ENCODE data around the gene ADGRL1. TPM values are rescaled to one million over a fixed set of nuclear protein-coding genes. Genes with fewer than 3 reads are reported as not detected.

ADGRL1 gene
- total and polyA plus RNA-seq, 4 donors: 0.14 to 1.6 (median 0.53) TPM

DNA sequence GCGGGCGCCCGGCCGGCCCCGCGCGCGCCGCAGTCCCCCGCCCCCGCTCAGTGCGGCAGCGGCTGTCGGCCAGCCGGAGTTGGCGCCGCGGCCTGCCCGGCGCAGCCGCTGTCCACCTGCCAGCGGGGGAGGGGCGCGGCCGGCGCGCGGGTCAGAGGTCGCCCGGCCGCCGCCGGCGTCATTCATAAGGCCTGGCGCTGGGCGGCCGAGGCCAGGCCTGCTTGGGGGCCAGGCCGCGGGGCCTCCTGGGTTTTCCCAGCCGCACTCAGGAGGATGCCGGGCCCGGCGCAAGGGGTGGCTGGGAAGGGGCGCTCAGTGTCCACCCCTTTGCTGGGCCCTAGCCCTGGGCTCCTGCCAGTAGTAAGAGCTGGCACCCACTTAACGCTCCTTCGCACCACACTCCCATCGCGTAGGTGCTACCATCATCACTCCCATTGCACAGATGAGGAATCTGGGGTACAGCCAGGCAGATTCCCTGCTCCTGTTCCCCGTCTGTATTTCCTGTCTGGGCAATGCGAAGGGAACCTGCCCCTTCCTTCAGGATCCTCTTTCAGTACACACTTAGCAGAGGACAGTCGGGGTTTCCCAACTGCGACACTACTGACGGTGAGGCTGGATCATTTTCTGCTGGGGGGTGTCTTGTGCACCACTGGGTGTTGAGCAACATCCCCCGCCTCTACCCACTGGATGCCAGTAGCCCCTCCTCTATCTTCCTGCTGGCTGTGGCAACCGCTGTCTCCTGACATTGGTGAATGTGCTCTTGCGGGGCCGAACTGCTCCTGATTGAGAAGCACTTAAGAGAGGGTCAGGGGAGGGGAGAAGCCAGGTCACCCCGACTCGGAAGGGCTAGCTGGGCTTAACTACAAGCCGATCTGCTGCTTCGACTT is 87.6 kb downstream of the ADGRL1 start:
- Histone ChIP-seq H3K36me3 (ENCODE audit: control insufficient read depth in 4 of 4, insufficient read depth in 3 of 4, low read depth in 1 of 4, low read length in 3 of 4) (no peaks in the 10 kb centered on the region), H3K4me3 (ENCODE audit: low read depth in 1 of 3, low read length in 3 of 3) (peak overlapping the region; percentile 39 to 72 (median 53)), H3K4me1 (ENCODE audit: control insufficient read depth in 4 of 4, insufficient read depth in 4 of 4, low read length in 3 of 4) (peaks cover 3 to 50% (median 43%) of the 10 kb centered on the region in 4 donors), H3K9ac (ENCODE audit: low read depth in 1 of 2, low read length in 2 of 2) (peak overlapping the region; percentile 73 to 93), H3K9me3 (ENCODE audit: control insufficient read depth in 4 of 4, low read length in 3 of 4) (no peaks in the 10 kb centered on the region), H3K27me3 (ENCODE audit: control insufficient read depth in 4 of 4, insufficient read depth in 4 of 4, low read length in 3 of 4) (no peaks in the 10 kb centered on the region), H3K27ac (ENCODE audit: low read depth in 1 of 2, low read length in 2 of 2) (peak overlapping the region; percentile 93 to 100)
- WGBS: 2% methylated on average over 61 of the region's 61 CpGs
- DNase-seq (ENCODE audit: low spot score): peak; percentile 57
- TF ChIP-seq RAD21 (IDR thresholded peaks at IDR 0.05): no peak
- peak in 1 of 2 donors; percentile 15 for TF ChIP-seq JUND (IDR thresholded peaks at IDR 0.05)
- peak; percentile 78 for TF ChIP-seq YY1 (IDR thresholded peaks at IDR 0.05)
- peak in 1 of 2 donors; percentile 24 for TF ChIP-seq GABPA (IDR thresholded peaks at IDR 0.05 in 1 of 2, conservative IDR thresholded peaks at IDR 0.05 in 1 of 2)
- peak; percentile 51 to 65 for TF ChIP-seq RXRA (IDR thresholded peaks at IDR 0.05)
- TF ChIP-seq FOXA2 (IDR thresholded peaks at IDR 0.05): no peak
- TF ChIP-seq, protein P1, sequence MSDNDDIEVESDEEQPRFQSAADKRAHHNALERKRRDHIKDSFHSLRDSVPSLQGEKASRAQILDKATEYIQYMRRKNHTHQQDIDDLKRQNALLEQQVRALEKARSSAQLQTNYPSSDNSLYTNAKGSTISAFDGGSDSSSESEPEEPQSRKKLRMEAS (IDR thresholded peaks at IDR 0.05): peak; percentile 40
- peak; percentile 72 for TF ChIP-seq SP1 (IDR thresholded peaks at IDR 0.05)
- peak in 1 of 2 donors; percentile 15 for TF ChIP-seq HNF4A (conservative IDR thresholded peaks at IDR 0.05)
- TF ChIP-seq, protein P2, sequence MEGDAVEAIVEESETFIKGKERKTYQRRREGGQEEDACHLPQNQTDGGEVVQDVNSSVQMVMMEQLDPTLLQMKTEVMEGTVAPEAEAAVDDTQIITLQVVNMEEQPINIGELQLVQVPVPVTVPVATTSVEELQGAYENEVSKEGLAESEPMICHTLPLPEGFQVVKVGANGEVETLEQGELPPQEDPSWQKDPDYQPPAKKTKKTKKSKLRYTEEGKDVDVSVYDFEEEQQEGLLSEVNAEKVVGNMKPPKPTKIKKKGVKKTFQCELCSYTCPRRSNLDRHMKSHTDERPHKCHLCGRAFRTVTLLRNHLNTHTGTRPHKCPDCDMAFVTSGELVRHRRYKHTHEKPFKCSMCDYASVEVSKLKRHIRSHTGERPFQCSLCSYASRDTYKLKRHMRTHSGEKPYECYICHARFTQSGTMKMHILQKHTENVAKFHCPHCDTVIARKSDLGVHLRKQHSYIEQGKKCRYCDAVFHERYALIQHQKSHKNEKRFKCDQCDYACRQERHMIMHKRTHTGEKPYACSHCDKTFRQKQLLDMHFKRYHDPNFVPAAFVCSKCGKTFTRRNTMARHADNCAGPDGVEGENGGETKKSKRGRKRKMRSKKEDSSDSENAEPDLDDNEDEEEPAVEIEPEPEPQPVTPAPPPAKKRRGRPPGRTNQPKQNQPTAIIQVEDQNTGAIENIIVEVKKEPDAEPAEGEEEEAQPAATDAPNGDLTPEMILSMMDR (IDR thresholded peaks at IDR 0.05; ENCODE audit: low read depth, low read length, missing input control): no peak
- peak; percentile 1 for TF ChIP-seq TAF1 (conservative IDR thresholded peaks at IDR 0.05)
- TF ChIP-seq, protein P3, sequence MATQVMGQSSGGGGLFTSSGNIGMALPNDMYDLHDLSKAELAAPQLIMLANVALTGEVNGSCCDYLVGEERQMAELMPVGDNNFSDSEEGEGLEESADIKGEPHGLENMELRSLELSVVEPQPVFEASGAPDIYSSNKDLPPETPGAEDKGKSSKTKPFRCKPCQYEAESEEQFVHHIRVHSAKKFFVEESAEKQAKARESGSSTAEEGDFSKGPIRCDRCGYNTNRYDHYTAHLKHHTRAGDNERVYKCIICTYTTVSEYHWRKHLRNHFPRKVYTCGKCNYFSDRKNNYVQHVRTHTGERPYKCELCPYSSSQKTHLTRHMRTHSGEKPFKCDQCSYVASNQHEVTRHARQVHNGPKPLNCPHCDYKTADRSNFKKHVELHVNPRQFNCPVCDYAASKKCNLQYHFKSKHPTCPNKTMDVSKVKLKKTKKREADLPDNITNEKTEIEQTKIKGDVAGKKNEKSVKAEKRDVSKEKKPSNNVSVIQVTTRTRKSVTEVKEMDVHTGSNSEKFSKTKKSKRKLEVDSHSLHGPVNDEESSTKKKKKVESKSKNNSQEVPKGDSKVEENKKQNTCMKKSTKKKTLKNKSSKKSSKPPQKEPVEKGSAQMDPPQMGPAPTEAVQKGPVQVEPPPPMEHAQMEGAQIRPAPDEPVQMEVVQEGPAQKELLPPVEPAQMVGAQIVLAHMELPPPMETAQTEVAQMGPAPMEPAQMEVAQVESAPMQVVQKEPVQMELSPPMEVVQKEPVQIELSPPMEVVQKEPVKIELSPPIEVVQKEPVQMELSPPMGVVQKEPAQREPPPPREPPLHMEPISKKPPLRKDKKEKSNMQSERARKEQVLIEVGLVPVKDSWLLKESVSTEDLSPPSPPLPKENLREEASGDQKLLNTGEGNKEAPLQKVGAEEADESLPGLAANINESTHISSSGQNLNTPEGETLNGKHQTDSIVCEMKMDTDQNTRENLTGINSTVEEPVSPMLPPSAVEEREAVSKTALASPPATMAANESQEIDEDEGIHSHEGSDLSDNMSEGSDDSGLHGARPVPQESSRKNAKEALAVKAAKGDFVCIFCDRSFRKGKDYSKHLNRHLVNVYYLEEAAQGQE (IDR thresholded peaks at IDR 0.05): peak; percentile 7

DNA sequence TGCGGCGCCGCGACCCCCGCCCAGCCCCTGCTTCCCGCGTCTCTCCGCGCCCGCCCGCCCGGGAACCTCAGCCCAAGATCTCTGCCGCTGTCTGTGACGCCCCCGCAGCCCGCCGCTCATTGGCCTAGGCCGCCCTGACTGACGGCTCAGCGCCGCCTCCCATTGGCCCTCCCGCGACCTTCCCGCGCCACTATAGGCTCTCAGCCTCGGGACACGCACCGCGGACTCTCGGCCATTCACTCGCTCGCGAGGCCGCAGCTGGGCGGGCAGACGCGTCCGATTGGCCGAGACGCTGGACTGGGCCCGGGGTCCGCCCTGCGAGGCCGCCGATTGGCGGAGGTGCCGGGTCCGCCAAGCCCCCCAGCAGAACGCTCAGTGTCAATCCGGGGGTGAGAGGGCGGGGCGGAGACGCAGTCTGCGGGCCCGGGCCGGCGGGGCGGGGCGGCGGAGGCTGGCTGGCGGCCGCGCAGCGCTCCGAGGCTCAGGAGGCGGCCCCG is 88.3 kb downstream of the ADGRL1 start, which contains the start of gene PRKACA:
PRKACA (minus strand) TSS at position 95 of the 497 bp plus-strand sequence. CDS start 215 bp downstream, outside the sequence.
- peak; percentile 97 for DNase-seq (ENCODE audit: low spot score)
- H3K27me3 ChIP-seq (ENCODE audit: control insufficient read depth in 4 of 4, insufficient read depth in 4 of 4, low read length in 3 of 4): no peaks in the 10 kb centered on the region
- peak within 1 kb of the TSS; percentile 93 to 100 for H3K27ac ChIP-seq (ENCODE audit: low read depth in 1 of 2, low read length in 2 of 2)
- H3K4me3 ChIP-seq (ENCODE audit: low read depth in 1 of 3, low read length in 3 of 3): peak within 1 kb of the TSS; percentile 62 to 90 (median 88)
- H3K4me1 ChIP-seq (ENCODE audit: control insufficient read depth in 4 of 4, insufficient read depth in 4 of 4, low read length in 3 of 4): peaks cover 8 to 57% (median 50%) of the 10 kb centered on the region in 4 donors
- H3K9ac ChIP-seq (ENCODE audit: low read depth in 1 of 2, low read length in 2 of 2): peak within 1 kb of the TSS; percentile 73 to 93
- under 1% methylated on average over 67 of the region's 67 CpGs for WGBS
- no peaks in the 10 kb centered on the region for H3K36me3 ChIP-seq (ENCODE audit: control insufficient read depth in 4 of 4, insufficient read depth in 3 of 4, low read depth in 1 of 4, low read length in 3 of 4)
- H3K9me3 ChIP-seq (ENCODE audit: control insufficient read depth in 4 of 4, low read length in 3 of 4): no peaks in the 10 kb centered on the region
- peak; percentile 94 for TF ChIP-seq SP1 (IDR thresholded peaks at IDR 0.05)
- TF ChIP-seq, protein P1 (IDR thresholded peaks at IDR 0.05): no peak
- TF ChIP-seq, protein P2 (IDR thresholded peaks at IDR 0.05; ENCODE audit: low read depth, low read length, missing input control): no peak
- peak in 1 of 2 donors; percentile 8 for TF ChIP-seq GABPA (IDR thresholded peaks at IDR 0.05 in 1 of 2, conservative IDR thresholded peaks at IDR 0.05 in 1 of 2)
- no peak for TF ChIP-seq TAF1 (conservative IDR thresholded peaks at IDR 0.05)
- peak in 1 of 2 donors; percentile 28 for TF ChIP-seq HNF4A (conservative IDR thresholded peaks at IDR 0.05)
- TF ChIP-seq EGR1 (IDR thresholded peaks at IDR 0.05; ENCODE audit: low read depth in 2 of 2): peak; percentile 95 to 98
- no peak for TF ChIP-seq HNF4G (IDR thresholded peaks at IDR 0.05)
- TF ChIP-seq RAD21 (IDR thresholded peaks at IDR 0.05): no peak
- TF ChIP-seq, protein P3 (IDR thresholded peaks at IDR 0.05): no peak
- TF ChIP-seq RXRA (IDR thresholded peaks at IDR 0.05): peak in 1 of 2 donors; percentile 49
